Stomach (tissue), 4 donors: Measurements from ENCODE around the gene KMT2E.

Experiments
- EP300 ChIP-seq: sonication (generic); formaldehyde crosslinking; IDR thresholded peaks from one replicate; pipeline ENCODE4 v1.6.1; 2017; ENCODE audit warnings: antibody characterized with exemption
- POLR2A ChIP-seq, 4 donors: fragments of 450-650 bp; IDR thresholded peaks; one replicate each; pipeline ENCODE4 v1.6.1; 2016; ENCODE audit warnings: antibody characterized with exemption in 4 of 4, control low read depth in 2 of 4, mild to moderate bottlenecking in 1 of 4, moderate library complexity in 1 of 4
- TF ChIP-seq, protein P1 (sequence below), 7 experiments: fragments of 450-650 bp in 4 of 7; fragments of 200-600 bp in 3 of 7; sonication (generic) in 3 of 7; IDR thresholded peaks; one replicate each; pipeline ENCODE4 v1.5.1; 2016 to 2019; ENCODE audit warnings: antibody characterized with exemption in 7 of 7, control low read depth in 2 of 7, mild to moderate bottlenecking in 1 of 7

DNA sequence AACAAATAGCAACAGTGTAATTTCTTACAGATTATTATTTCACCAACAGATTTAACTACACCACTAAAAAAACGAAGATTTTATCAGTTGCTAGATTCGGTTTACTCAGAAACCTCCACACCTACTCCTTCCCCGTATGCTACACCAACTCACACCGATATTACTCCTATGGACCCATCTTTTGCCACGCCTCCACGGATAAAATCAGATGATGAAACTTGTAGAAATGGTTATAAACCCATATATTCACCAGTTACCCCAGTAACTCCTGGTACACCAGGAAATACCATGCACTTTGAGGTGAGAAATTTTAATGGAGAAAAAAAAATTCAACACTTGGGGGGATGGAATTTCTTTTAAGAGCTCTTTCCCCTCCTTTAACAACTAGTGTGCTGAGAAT, 92.5 kb downstream of the KMT2E start:
- TF ChIP-seq, protein P1, sequence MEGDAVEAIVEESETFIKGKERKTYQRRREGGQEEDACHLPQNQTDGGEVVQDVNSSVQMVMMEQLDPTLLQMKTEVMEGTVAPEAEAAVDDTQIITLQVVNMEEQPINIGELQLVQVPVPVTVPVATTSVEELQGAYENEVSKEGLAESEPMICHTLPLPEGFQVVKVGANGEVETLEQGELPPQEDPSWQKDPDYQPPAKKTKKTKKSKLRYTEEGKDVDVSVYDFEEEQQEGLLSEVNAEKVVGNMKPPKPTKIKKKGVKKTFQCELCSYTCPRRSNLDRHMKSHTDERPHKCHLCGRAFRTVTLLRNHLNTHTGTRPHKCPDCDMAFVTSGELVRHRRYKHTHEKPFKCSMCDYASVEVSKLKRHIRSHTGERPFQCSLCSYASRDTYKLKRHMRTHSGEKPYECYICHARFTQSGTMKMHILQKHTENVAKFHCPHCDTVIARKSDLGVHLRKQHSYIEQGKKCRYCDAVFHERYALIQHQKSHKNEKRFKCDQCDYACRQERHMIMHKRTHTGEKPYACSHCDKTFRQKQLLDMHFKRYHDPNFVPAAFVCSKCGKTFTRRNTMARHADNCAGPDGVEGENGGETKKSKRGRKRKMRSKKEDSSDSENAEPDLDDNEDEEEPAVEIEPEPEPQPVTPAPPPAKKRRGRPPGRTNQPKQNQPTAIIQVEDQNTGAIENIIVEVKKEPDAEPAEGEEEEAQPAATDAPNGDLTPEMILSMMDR (IDR thresholded peaks at IDR 0.05) = no peak
- TF ChIP-seq EP300 (no peak), POLR2A (IDR thresholded peaks at IDR 0.05) (no peak)
